ENCODE measurements around the gene SLC38A4.

- TF ChIP-seq YY1 (IDR thresholded peaks at IDR 0.05; ENCODE audit: low read depth) = no peak
- no peak for TF ChIP-seq EP300 (IDR thresholded peaks at IDR 0.05; ENCODE audit: borderline replicate concordance)
- TF ChIP-seq MAX (IDR thresholded peaks at IDR 0.05) = no peak
- no peak for TF ChIP-seq RAD21 (IDR thresholded peaks at IDR 0.05; ENCODE audit: low read depth)
- TF ChIP-seq ZBTB7A (IDR thresholded peaks at IDR 0.05; ENCODE audit: low read depth) = no peak
- no peak for TF ChIP-seq REST (IDR thresholded peaks at IDR 0.05; ENCODE audit: low read depth)
- no peak for TF ChIP-seq CEBPB (IDR thresholded peaks at IDR 0.05)
- no peak for TF ChIP-seq FOXM1 (IDR thresholded peaks at IDR 0.05; ENCODE audit: borderline replicate concordance, low read depth)
- TF ChIP-seq TAF1 (IDR thresholded peaks at IDR 0.05; ENCODE audit: low read depth) = no peak
- no peak for TF ChIP-seq CREB1 (IDR thresholded peaks at IDR 0.05; ENCODE audit: low read depth)
- no peak for TF ChIP-seq NFIC (IDR thresholded peaks at IDR 0.05)
Measured at GRCh38 chr12:46843811-46844210, 18.0 kb upstream of the SLC38A4 start.

All from Ishikawa (cell line).